NCI-H146 (cell line): ENCODE results near the gene FGR.
A peak's percentile ranks its signal among the peaks of the same experiment; 100 is the strongest.

Source experiments
- DNase-seq: peaks from one replicate; lab custom pipeline; 2025; lab: John Stamatoyannopoulos, UW

FGR gene

GRCh38 chr1:27600498-27601175, 34.3 kb downstream of the FGR start:
- DNase-seq: no peak

- no peak for DNase-seq
Measured at GRCh38 chr1:27599605-27600497, 35.1 kb downstream of the FGR start.

GRCh38 chr1:27598902-27599528, 36.0 kb downstream of the FGR start:
- peak; percentile 5 for DNase-seq

GRCh38 chr1:27598295-27598687, 36.7 kb downstream of the FGR start:
- DNase-seq: no peak

- no peak for DNase-seq
Measured at GRCh38 chr1:27597516-27598294, 37.3 kb downstream of the FGR start.

- DNase-seq: no peak
Measured at GRCh38 chr1:27596986-27597385, 38.0 kb downstream of the FGR start.

GRCh38 chr1:27596261-27596660, 38.7 kb downstream of the FGR start:
- no peak for DNase-seq

GRCh38 chr1:27595597-27595996, 39.4 kb downstream of the FGR start:
- no peak for DNase-seq

- DNase-seq: no peak
Measured at GRCh38 chr1:27594564-27595510, 40.1 kb downstream of the FGR start.

- no peak for DNase-seq
Measured at GRCh38 chr1:27593678-27594563, 41.1 kb downstream of the FGR start.

- DNase-seq: no peak
Measured at GRCh38 chr1:27592931-27593677, 41.9 kb downstream of the FGR start.

GRCh38 chr1:27592232-27592930, 42.6 kb downstream of the FGR start:
- no peak for DNase-seq

GRCh38 chr1:27591622-27592021, 43.4 kb downstream of the FGR start:
- no peak for DNase-seq

GRCh38 chr1:27590917-27591508, 44.0 kb downstream of the FGR start:
- DNase-seq: no peak

- DNase-seq: peak; percentile 64
Measured at GRCh38 chr1:27589841-27590426, 45.1 kb downstream of the FGR start.

- DNase-seq: no peak
Measured at GRCh38 chr1:27589441-27589840, 45.5 kb downstream of the FGR start.
